Lower lobe of right lung (tissue), 2 donors: ENCODE results near the gene PCP2. TPM values are rescaled to one million over a fixed set of nuclear protein-coding genes. Genes with fewer than 3 reads are reported as not detected.

Experiments used
- ATAC-seq, 2 donors: fragments of 200-7000 bp; cut with Tn5 transposase; one replicate each; pipeline ENCODE4 v1.9.1; 2020 to 2022; ENCODE audit warnings: mild to moderate bottlenecking in 2 of 2, moderate library complexity in 2 of 2
- DNase-seq: peaks from one replicate; pipeline ENCODE4 v3.0.0-alpha.2; 2020
- H3K27ac ChIP-seq: fragments of 200-600 bp; one replicate; pipeline ENCODE4 v1.8.0; 2022
- H3K27me3 ChIP-seq: fragments of 200-600 bp; one replicate; pipeline ENCODE4 v1.8.0; 2022; ENCODE audit warnings: low read depth
- H3K36me3 ChIP-seq: fragments of 200-600 bp; one replicate; pipeline ENCODE4 v1.8.0; 2022; ENCODE audit warnings: mild to moderate bottlenecking
- H3K4me1 ChIP-seq: fragments of 200-600 bp; one replicate; pipeline ENCODE4 v1.8.0; 2022
- H3K4me3 ChIP-seq: fragments of 200-600 bp; one replicate; pipeline ENCODE4 v1.8.0; 2022; ENCODE audit warnings: mild to moderate bottlenecking
- H3K9me3 ChIP-seq: fragments of 200-600 bp; one replicate; pipeline ENCODE4 v1.8.0; 2022
- intact Hi-C: fragments of 100-400 bp; cut with DNase I; formaldehyde crosslinking; loops from one replicate; pipeline ENCODE4 v1.11.0; 2022
- total RNA-seq: library from RNA; stranded (reverse); fragmentation: NEBNext Ultra II Directional; extraction: Animal tissue kit (Norgen Biotek cat#: 25700); gene quantifications from one replicate; pipeline ENCODE4 v1.2.1, GENCODE V29; 2021
- TF ChIP-seq, protein P1 (sequence below): fragments of 200-600 bp; IDR thresholded peaks from one replicate; pipeline ENCODE4 v1.8.0; 2022; ENCODE audit warnings: antibody characterized with exemption, mild to moderate bottlenecking
- donor health status: DM: no; HTN: yes; CAD: no; lungs with severe emphysema.

Gene PCP2
- total RNA-seq, 1 donor from 2014 or later, result 3.5 TPM

DNA sequence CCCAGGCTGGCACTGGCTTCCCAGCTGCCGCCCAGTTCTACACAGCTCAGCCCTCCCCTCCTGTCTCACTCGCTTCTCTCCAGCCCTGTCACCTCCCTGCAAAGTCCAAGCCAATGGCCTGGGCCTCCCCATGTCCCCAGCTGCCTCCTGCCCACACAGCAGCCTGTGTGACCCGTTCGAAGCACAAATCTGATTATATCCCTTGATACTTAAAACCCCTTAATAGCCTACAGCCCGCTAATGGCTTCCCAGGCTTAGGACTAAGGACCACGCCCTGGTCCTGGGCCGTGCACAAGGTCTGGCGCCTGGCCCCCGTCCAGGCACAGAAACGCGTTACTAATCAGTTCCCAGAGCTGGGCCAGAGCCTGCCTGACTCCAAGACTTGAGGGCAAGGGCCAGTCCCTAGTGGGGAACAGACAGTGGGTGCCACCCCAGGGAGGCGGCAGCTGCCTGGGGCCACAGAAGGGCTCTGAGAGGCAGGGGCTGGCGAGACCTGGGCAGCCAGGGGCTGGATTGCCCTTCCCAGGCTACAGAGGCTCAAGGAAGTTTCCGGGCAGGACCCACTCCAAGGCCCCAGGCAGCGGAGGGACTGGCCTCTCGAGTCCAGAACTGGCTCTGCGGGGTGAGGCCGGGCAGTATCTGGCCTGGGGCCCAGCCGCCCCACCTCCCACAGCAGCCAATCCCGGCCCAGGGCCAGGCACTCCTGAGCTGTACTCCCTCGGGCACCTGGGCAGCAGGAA is 14.6 kb downstream of the PCP2 start:
- H3K36me3 ChIP-seq, result peaks cover 67% of the 10 kb centered on the region
- TF ChIP-seq, protein P1, sequence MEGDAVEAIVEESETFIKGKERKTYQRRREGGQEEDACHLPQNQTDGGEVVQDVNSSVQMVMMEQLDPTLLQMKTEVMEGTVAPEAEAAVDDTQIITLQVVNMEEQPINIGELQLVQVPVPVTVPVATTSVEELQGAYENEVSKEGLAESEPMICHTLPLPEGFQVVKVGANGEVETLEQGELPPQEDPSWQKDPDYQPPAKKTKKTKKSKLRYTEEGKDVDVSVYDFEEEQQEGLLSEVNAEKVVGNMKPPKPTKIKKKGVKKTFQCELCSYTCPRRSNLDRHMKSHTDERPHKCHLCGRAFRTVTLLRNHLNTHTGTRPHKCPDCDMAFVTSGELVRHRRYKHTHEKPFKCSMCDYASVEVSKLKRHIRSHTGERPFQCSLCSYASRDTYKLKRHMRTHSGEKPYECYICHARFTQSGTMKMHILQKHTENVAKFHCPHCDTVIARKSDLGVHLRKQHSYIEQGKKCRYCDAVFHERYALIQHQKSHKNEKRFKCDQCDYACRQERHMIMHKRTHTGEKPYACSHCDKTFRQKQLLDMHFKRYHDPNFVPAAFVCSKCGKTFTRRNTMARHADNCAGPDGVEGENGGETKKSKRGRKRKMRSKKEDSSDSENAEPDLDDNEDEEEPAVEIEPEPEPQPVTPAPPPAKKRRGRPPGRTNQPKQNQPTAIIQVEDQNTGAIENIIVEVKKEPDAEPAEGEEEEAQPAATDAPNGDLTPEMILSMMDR, result no peak
- intact Hi-C loops, result no loop called here
- peaks cover 25% of the 10 kb centered on the region for H3K4me1 ChIP-seq
- H3K27ac ChIP-seq, result peak overlapping the region; percentile 85
- no peak overlapping the region for H3K4me3 ChIP-seq
- no peaks in the 10 kb centered on the region for H3K27me3 ChIP-seq
- DNase-seq (peak; percentile 93), ATAC-seq (peak; percentile 93 to 94)
- no peaks in the 10 kb centered on the region for H3K9me3 ChIP-seq

DNA sequence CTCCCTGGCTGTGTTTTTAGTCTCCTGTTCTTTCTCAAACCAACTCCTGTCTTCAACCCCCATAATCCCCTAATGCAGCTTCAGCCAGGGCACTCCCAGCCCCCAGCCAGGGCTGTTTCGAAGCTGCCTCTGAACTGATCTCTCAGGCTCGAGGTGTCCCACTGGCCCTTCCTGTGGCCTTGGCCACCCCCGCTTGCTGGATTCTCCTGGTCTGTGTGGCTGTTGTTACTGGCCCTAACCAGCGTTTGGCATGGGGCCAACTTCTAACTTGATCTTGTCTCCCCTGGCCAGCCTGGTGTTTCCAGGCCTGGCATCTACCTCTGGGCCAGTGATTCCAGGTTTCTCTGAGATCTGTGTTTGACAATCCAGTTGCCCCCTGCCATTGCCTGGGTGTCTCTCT is 15.2 kb downstream of the PCP2 start:
- Histone ChIP-seq H3K27ac (peak overlapping the region; percentile 85), H3K27me3 (no peaks in the 10 kb centered on the region), H3K9me3 (no peaks in the 10 kb centered on the region), H3K4me3 (no peak overlapping the region), H3K4me1 (peaks cover 25% of the 10 kb centered on the region), H3K36me3 (peaks cover 61% of the 10 kb centered on the region)
- TF ChIP-seq, protein P1, result no peak
- ATAC-seq (peak in 1 of 2 donors; percentile 1), DNase-seq (no peak)
- intact Hi-C loops, result no loop called here

DNA sequence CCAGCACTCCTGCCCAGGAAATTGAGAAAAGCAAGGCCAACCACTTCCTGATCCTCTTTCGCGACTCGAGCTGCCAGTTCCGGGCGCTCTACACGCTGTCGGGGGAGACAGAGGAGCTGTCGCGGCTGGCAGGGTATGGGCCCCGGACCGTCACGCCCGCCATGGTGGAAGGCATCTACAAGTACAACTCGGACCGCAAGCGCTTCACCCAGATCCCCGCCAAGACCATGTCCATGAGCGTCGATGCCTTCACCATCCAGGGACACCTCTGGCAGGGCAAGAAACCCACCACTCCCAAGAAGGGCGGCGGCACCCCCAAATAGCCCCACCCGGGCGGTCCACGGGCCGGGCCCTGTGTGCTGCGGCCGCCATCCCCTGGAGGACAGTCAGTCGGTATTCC is 15.8 kb downstream of the PCP2 start:
- Histone ChIP-seq H3K4me1 (peaks cover 25% of the 10 kb centered on the region), H3K9me3 (no peaks in the 10 kb centered on the region), H3K27me3 (no peaks in the 10 kb centered on the region), H3K36me3 (peaks cover 55% of the 10 kb centered on the region), H3K4me3 (no peak overlapping the region), H3K27ac (peak overlapping the region; percentile 85)
- ATAC-seq, result no peak
- DNase-seq, result no peak
- TF ChIP-seq, protein P1, result no peak
- intact Hi-C loops, result no loop called here

DNA sequence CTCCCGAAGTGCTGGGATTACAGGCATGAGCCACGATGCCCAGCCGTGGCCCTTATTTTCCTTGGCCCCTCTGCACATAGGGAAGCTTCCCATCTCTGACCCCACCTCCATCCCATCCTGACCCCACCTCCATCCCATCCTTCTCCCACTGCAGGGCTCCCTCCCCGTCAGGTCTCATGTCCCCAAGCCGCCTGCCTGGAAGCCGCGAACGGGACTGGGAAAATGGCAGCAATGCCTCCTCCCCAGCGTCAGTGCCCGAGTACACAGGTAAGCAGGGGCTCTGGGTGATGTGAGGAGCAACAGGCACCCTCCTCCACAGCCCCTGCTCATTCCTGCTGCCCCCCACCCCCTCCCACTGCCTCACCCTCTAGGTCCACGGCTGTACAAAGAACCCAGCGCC is 16.3 kb downstream of the PCP2 start:
- intact Hi-C loops, result no loop called here
- H3K4me1 ChIP-seq, result peaks cover 25% of the 10 kb centered on the region
- H3K27ac ChIP-seq, result peak overlapping the region; percentile 85
- peaks cover 50% of the 10 kb centered on the region for H3K36me3 ChIP-seq
- no peak overlapping the region for H3K4me3 ChIP-seq
- TF ChIP-seq, protein P1, result no peak
- ATAC-seq (no peak), DNase-seq (no peak)
- no peaks in the 10 kb centered on the region for H3K9me3 ChIP-seq
- H3K27me3 ChIP-seq, result no peaks in the 10 kb centered on the region

DNA sequence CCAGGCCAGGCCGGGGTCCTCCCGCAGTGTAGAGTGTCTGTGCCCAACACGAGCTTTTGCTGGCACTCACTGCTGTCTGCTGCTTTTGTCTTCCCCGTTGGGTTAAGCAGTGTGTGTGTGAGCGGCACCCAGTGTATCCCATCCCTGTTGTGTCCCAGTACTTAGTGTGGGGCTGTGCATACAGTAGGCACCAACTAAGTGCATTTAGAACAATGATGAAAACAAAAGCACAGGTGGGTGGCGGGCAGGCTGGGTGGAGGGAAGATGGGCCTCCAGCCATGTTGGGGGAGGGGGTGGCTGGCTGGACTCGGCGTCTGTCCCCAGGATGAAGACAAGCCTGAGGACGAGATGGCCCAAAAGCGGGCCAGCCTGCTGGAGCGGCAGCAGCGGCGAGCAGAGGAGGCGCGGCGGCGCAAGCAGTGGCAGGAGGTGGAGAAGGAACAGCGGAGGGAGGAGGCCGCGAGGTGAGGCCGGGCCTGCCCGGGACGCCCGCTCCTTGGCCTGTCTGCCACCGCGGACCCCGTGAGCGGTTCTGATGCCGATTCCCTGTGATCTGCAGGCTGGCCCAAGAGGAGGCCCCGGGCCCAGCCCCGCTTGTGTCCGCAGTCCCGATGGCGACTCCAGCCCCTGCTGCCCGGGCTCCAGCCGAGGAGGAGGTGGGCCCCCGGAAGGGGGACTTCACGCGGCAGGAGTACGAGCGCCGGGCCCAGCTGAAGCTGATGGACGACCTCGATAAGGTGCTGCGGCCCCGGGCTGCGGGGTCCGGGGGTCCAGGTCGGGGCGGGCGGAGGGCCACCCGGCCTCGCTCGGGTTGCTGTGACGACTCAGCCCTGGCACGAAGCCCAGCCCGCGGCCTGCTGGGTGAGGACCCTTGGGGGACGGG is 18.4 kb downstream of the PCP2 start:
- Histone ChIP-seq H3K27me3 (no peaks in the 10 kb centered on the region), H3K27ac (no peak overlapping the region), H3K4me1 (peaks cover 19% of the 10 kb centered on the region), H3K9me3 (no peaks in the 10 kb centered on the region), H3K4me3 (no peak overlapping the region), H3K36me3 (peaks cover 44% of the 10 kb centered on the region)
- ATAC-seq (no peak), DNase-seq (no peak)
- intact Hi-C loops, result no loop called here
- TF ChIP-seq, protein P1, result no peak
